Esophagus muscularis mucosa (tissue), 4 donors: ENCODE data around the gene PKM. TPM values are rescaled to one million over a fixed set of nuclear protein-coding genes. Genes with fewer than 3 reads are reported as not detected.

Experiments used
- DNase-seq: peaks from one replicate; pipeline ENCODE4 v3.0.0-alpha.2; 2017; ENCODE audit errors: extremely low spot score
- H3K27ac ChIP-seq, 4 donors: fragments of 200-600 bp; sonication (generic); replicated peaks in 1 of 4; 1 replicate in 3 of 4; 2 replicates in 1 of 4; pipeline ENCODE4 v1.5.1; 2016 to 2019; ENCODE audit warnings: mild to moderate bottlenecking in 1 of 4
- H3K27me3 ChIP-seq, 4 donors: fragments of 200-600 bp; sonication (generic); one replicate each; pipeline versions ENCODE4 v1.5.1 to v1.6.0; 2016 to 2019
- H3K36me3 ChIP-seq, 4 donors: fragments of 200-600 bp; sonication (generic); one replicate each; pipeline ENCODE4 v1.5.1; 2016 to 2019
- H3K4me1 ChIP-seq, 4 donors: fragments of 200-600 bp; sonication (generic); one replicate each; pipeline ENCODE4 v1.5.1; 2016 to 2019
- H3K4me3 ChIP-seq, 4 donors: fragments of 200-600 bp; sonication (generic); 1 replicate in 2 of 4; 2 replicates in 2 of 4; pipeline ENCODE4 v1.5.1; 2016 to 2019; ENCODE audit warnings: mild to moderate bottlenecking in 4 of 4, moderate library complexity in 1 of 4
- H3K9me3 ChIP-seq, 4 donors: fragments of 200-600 bp; sonication (generic); 1 replicate in 3 of 4; 2 replicates in 1 of 4; pipeline ENCODE4 v1.5.1; 2016 to 2019
- CTCF ChIP-seq, 3 experiments: fragments of 200-600 bp in 2 of 3; fragments of 450-650 bp in 1 of 3; sonication (generic) in 2 of 3; IDR thresholded peaks; one replicate each; pipeline ENCODE4 v1.5.1; 2017 to 2019; ENCODE audit warnings: antibody characterized with exemption in 3 of 3, mild to moderate bottlenecking in 2 of 3, moderate library complexity in 1 of 3
- EP300 ChIP-seq: sonication (generic); formaldehyde crosslinking; IDR thresholded peaks from one replicate; pipeline ENCODE4 v1.6.1; 2017; ENCODE audit warnings: antibody characterized with exemption
- POLR2A ChIP-seq: fragments of 450-650 bp; IDR thresholded peaks from one replicate; pipeline ENCODE4 v1.6.1; 2017; ENCODE audit warnings: antibody characterized with exemption, moderate library complexity, mild to moderate bottlenecking, low read depth
- POLR2AphosphoS5 ChIP-seq, 2 donors: sonication (generic); formaldehyde crosslinking; IDR thresholded peaks; one replicate each; pipeline ENCODE4 v1.6.1; 2017; ENCODE audit warnings: antibody characterized with exemption in 2 of 2
- WGBS: methylation state at CpG from one replicate; pipeline ENCODE4 v1.1.5; 2018; 5-methylcytosine and 5-hydroxymethylcytosine counted together
- intact Hi-C: fragments of 100-400 bp; cut with DNase I; formaldehyde crosslinking; loops from one replicate; pipeline ENCODE4 v1.15.1; 2023
- total RNA-seq, 4 donors: library from RNA; depleted of rRNA; stranded (reverse); fragments of >200 nt; gene quantifications; one replicate each; pipeline versions ENCODE4 v1.1.0 to v1.2.1, GENCODE V29; 2016

Gene PKM
- total RNA-seq, 4 donors from 2014 or later, result 392 to 605 (median 482) TPM

GRCh38 chr15:72169236-72169920 lies 61.6 kb downstream of the PKM start:
- Histone ChIP-seq H3K4me3 (no peak overlapping the region), H3K27me3 (peaks cover 0 to 18% (median 0%) of the 10 kb centered on the region in 4 donors), H3K9me3 (no peaks in the 10 kb centered on the region), H3K36me3 (no peaks in the 10 kb centered on the region), H3K4me1 (no peaks in the 10 kb centered on the region), H3K27ac (no peak overlapping the region)
- intact Hi-C loops, result no loop called here
- no peak for TF ChIP-seq CTCF (IDR thresholded peaks at IDR 0.05)
- TF ChIP-seq POLR2AphosphoS5 (IDR thresholded peaks at IDR 0.05), result no peak
- no peak for TF ChIP-seq EP300
- no peak for TF ChIP-seq POLR2A
- no peak for DNase-seq
- WGBS, result 80% methylated on average over 6 of the region's 10 CpGs

- intact Hi-C loops, result no loop called here
- Histone ChIP-seq H3K27me3 (peaks cover 0 to 18% (median 0%) of the 10 kb centered on the region in 4 donors), H3K4me3 (no peak overlapping the region), H3K27ac (no peak overlapping the region), H3K36me3 (no peaks in the 10 kb centered on the region), H3K9me3 (no peaks in the 10 kb centered on the region), H3K4me1 (no peaks in the 10 kb centered on the region)
- WGBS, result 89% methylated on average over 3 of the region's 4 CpGs
- DNase-seq, result no peak
- no peak for TF ChIP-seq CTCF (IDR thresholded peaks at IDR 0.05)
- no peak for TF ChIP-seq POLR2AphosphoS5 (IDR thresholded peaks at IDR 0.05)
- no peak for TF ChIP-seq EP300
- TF ChIP-seq POLR2A, result no peak
Measured at GRCh38 chr15:72168808-72169190, 62.2 kb downstream of the PKM start.

GRCh38 chr15:72168131-72168807 lies 62.7 kb downstream of the PKM start:
- intact Hi-C loops, result no loop called here
- DNase-seq, result no peak
- Histone ChIP-seq H3K27ac (no peak overlapping the region), H3K27me3 (peaks cover 0 to 18% (median 0%) of the 10 kb centered on the region in 4 donors), H3K36me3 (no peaks in the 10 kb centered on the region), H3K4me1 (no peaks in the 10 kb centered on the region), H3K4me3 (no peak overlapping the region), H3K9me3 (no peaks in the 10 kb centered on the region)
- WGBS, result 53% methylated on average over 7 of the region's 7 CpGs
- TF ChIP-seq POLR2AphosphoS5 (IDR thresholded peaks at IDR 0.05) (no peak), CTCF (IDR thresholded peaks at IDR 0.05) (no peak), POLR2A (no peak), EP300 (no peak)

- intact Hi-C loops, result no loop called here
- H3K4me1 ChIP-seq, result no peaks in the 10 kb centered on the region
Measured at GRCh38 chr15:72167445-72167844, 63.5 kb downstream of the PKM start.

More at GRCh38 chr15:72167445-72167844, 63.5 kb downstream of the PKM start:
- Histone ChIP-seq H3K27ac (no peak overlapping the region), H3K36me3 (no peaks in the 10 kb centered on the region), H3K4me3 (no peak overlapping the region), H3K9me3 (no peaks in the 10 kb centered on the region), H3K27me3 (peaks cover 0 to 18% (median 0%) of the 10 kb centered on the region in 4 donors)
- WGBS, result 92% methylated on average over 6 of the region's 6 CpGs
- DNase-seq, result no peak
- no peak for TF ChIP-seq CTCF (IDR thresholded peaks at IDR 0.05)
- no peak for TF ChIP-seq EP300
- TF ChIP-seq POLR2A, result no peak
- no peak for TF ChIP-seq POLR2AphosphoS5 (IDR thresholded peaks at IDR 0.05)
